Stimulated activated effector memory CD8-positive, alpha-beta T cell treated with anti-CD3 and anti-CD28 coated beads, Interleukin-12 subunit alpha, Interleukin-12 subunit beta, amount 100 ng/mL, for 72 hours (primary cell): ENCODE results near the gene RAP1GAP.

Source experiments
- ATAC-seq: fragments of 150-1000 bp; cut with Tn5 transposase; 2 replicates; pipeline ENCODE4 v1.10.0; 2021
- DNase-seq, 2 donors: peaks; one replicate each; pipeline ENCODE4 v3.0.0; 2021 to 2022; ENCODE audit warnings: low spot score in 2 of 2
- H3K27ac Mint-ChIP-seq: one replicate; pipeline ENCODE4 v1.8.0; 2022; ENCODE audit warnings: mild to moderate bottlenecking, mixed read lengths
- H3K36me3 Mint-ChIP-seq: one replicate; pipeline ENCODE4 v1.8.0; 2022; ENCODE audit warnings: mild to moderate bottlenecking, mixed read lengths
- H3K4me1 Mint-ChIP-seq: one replicate; pipeline ENCODE4 v1.8.0; 2022; ENCODE audit warnings: mixed read lengths
- H3K4me3 Mint-ChIP-seq: one replicate; pipeline ENCODE4 v1.8.0; 2022; ENCODE audit warnings: mild to moderate bottlenecking, mixed read lengths
- H3K9me3 Mint-ChIP-seq: one replicate; pipeline ENCODE4 v1.8.0; 2022; ENCODE audit warnings: mixed read lengths

RAP1GAP gene

GRCh38 chr1:21605964-21606705, 63.0 kb downstream of the RAP1GAP start:
- H3K9me3 Mint-ChIP-seq: no peaks in the 10 kb centered on the region
- ATAC-seq (no peak), DNase-seq (no peak)
- H3K4me1 Mint-ChIP-seq: peaks cover 30% of the 10 kb centered on the region
- H3K4me3 Mint-ChIP-seq: no peak overlapping the region
- no peak overlapping the region for H3K27ac Mint-ChIP-seq
- no peaks in the 10 kb centered on the region for H3K36me3 Mint-ChIP-seq

DNA sequence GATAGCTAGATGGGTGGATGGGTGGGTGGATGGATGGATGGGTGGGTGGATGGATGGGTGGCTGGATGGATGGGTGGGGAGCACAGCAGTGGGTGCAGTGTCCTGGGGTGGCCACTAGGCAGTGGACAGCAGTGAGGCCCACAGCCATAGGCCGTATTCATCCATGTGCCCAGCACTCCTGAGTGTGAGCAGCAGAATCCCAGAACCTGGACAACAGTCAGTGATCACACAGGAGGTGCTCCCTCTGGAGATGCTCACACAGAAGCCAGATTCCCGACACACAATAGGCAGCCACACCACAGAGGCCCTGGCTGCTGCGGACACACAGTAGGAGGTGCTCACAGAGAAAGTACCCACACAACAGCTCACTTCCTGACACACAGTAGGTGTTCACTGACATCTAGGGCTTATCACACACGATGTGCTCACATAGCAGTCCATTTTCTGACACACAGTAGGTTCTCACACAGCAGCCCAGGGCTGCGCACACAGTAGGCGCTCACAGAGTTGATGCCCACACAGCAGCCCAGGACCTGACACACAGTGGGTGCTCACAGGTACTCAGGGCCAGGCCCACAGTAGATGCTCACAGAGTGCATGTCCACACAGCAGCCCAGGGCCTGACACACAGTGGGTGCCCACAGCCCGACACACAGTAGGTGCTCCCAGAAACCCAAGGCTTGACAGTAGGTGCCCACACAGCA, 64.0 kb downstream of the RAP1GAP start:
- Mint-ChIP-seq H3K4me3 (no peak overlapping the region), H3K36me3 (no peaks in the 10 kb centered on the region), H3K4me1 (peaks cover 30% of the 10 kb centered on the region), H3K9me3 (no peaks in the 10 kb centered on the region), H3K27ac (no peak overlapping the region)
- no peak for ATAC-seq
- no peak for DNase-seq

- Mint-ChIP-seq H3K9me3 (no peaks in the 10 kb centered on the region), H3K4me1 (peaks cover 30% of the 10 kb centered on the region), H3K27ac (no peak overlapping the region), H3K36me3 (no peaks in the 10 kb centered on the region), H3K4me3 (no peak overlapping the region)
- ATAC-seq (no peak), DNase-seq (no peak)
Measured at GRCh38 chr1:21604208-21604957, 64.8 kb downstream of the RAP1GAP start.

GRCh38 chr1:21603177-21604138, 65.7 kb downstream of the RAP1GAP start:
- Mint-ChIP-seq H3K36me3 (no peaks in the 10 kb centered on the region), H3K27ac (no peak overlapping the region), H3K4me1 (peaks cover 23% of the 10 kb centered on the region), H3K9me3 (no peaks in the 10 kb centered on the region), H3K4me3 (no peak overlapping the region)
- ATAC-seq (no peak), DNase-seq (no peak)

DNA sequence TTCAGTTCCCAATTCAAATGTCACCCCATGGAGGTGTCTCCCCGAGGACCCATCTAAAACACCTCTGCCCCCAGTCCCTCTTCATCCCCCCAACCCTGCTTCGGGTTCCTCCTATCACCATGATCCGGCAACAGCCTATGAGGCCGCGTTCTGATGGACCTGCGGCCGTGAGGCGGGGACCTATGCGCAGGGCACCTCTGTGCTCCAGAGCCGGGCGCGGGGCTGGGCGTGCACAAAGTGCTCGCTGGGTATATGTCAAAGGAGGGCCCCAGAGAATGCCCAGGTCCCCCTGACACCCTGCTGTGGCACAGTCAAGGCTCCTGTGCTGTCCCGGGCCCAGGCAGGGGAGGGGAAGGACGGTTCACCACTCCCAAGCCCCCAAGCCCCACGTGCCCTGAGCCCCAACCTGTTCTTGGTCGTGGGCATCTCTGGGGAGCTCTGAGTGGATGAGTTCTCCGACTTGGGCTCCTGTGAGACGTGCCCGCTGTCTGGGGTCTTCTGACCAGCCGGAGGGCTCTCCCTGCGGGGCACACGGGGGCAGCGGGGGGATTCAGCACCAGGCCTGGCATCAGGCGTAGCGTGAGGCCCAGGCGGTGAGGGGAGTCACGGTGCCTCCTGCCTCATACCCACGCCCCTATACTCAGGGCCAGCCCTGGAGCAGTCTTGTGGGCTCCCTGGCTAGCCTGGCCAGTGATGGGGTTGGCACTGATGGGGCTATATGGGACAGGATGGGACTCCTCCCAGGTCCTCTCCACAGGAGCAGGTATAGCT, 67.7 kb downstream of the RAP1GAP start:
- no peak overlapping the region for H3K4me3 Mint-ChIP-seq
- peaks cover 9% of the 10 kb centered on the region for H3K4me1 Mint-ChIP-seq
- no peak for ATAC-seq
- no peak for DNase-seq
- H3K36me3 Mint-ChIP-seq: no peaks in the 10 kb centered on the region
- no peaks in the 10 kb centered on the region for H3K9me3 Mint-ChIP-seq
- no peak overlapping the region for H3K27ac Mint-ChIP-seq

- Mint-ChIP-seq H3K4me1 (peaks cover 9% of the 10 kb centered on the region), H3K27ac (no peak overlapping the region), H3K36me3 (no peaks in the 10 kb centered on the region), H3K9me3 (no peaks in the 10 kb centered on the region), H3K4me3 (no peak overlapping the region)
- no peak for DNase-seq
- ATAC-seq: no peak
Measured at GRCh38 chr1:21599402-21599801, 69.8 kb downstream of the RAP1GAP start.

DNA sequence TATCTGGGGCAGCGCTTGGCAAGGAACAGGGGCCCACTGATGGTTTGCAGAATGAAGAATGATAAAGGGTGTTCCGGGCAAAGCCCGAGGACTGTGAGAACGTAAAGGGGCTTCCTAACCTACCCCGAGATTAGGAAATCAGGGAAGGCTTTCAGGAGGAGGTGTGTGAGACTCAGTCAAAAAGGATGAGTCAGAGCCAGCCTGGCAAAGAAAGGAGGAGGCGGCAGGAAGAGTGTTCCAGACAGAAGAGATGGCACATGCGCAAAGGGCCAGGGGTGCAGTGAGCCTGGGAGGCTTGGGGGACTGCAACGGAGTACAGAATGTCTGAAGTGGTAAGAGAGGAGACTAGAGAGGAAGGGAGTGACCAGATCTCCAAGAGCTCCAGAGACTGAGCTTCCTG, 70.3 kb downstream of the RAP1GAP start:
- DNase-seq: no peak
- no peak for ATAC-seq
- Mint-ChIP-seq H3K4me1 (peaks cover 4% of the 10 kb centered on the region), H3K4me3 (no peak overlapping the region), H3K36me3 (no peaks in the 10 kb centered on the region), H3K9me3 (no peaks in the 10 kb centered on the region), H3K27ac (no peak overlapping the region)

GRCh38 chr1:21598417-21598816, 70.7 kb downstream of the RAP1GAP start:
- H3K9me3 Mint-ChIP-seq: no peaks in the 10 kb centered on the region
- no peak overlapping the region for H3K27ac Mint-ChIP-seq
- no peak for DNase-seq
- no peak for ATAC-seq
- H3K4me1 Mint-ChIP-seq: no peaks in the 10 kb centered on the region
- no peaks in the 10 kb centered on the region for H3K36me3 Mint-ChIP-seq
- no peak overlapping the region for H3K4me3 Mint-ChIP-seq

DNA sequence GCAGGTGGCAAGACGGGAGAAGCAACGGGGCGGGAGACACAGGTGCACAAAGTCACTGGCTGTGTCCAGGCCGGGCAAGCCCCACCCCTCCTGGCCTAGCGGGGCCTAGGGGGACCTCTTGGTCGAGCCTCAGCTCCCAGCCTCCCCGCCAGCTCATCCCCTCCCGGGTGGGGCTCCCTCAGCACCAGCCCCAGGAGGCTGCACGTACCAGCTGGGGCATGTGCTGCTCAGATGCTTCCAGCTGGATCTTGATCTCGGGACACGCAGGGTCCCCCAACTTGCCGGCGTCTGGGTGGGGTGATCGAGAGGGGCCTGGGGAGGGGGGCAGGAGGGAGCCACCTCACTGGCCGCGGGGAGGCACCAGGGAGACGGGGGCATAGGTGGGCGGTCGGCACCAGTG, 71.4 kb downstream of the RAP1GAP start:
- Mint-ChIP-seq H3K4me3 (no peak overlapping the region), H3K4me1 (no peaks in the 10 kb centered on the region), H3K9me3 (no peaks in the 10 kb centered on the region), H3K27ac (no peak overlapping the region), H3K36me3 (no peaks in the 10 kb centered on the region)
- ATAC-seq (no peak), DNase-seq (no peak)

DNA sequence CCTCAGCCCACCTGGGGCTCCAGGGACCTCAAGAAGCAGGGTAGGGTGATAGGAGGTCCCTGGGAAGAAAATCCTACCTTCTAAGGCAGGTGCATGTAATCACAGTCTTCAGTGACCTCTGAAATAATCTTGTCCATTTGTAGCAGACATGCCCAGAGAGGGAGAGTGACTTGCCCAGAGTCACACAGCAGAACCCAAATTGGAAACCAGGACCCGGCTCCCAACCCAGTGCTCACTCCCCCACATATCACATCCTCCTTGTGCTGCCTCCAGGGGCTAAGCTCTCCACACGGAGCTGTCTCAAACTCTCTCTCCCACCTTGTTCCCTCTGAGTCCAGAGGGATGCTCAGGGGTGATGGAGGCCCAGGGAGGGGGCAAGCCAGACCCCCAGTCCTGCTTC, 72.5 kb downstream of the RAP1GAP start:
- H3K4me1 Mint-ChIP-seq: no peaks in the 10 kb centered on the region
- H3K36me3 Mint-ChIP-seq: no peaks in the 10 kb centered on the region
- no peak for DNase-seq
- H3K27ac Mint-ChIP-seq: no peak overlapping the region
- H3K9me3 Mint-ChIP-seq: no peaks in the 10 kb centered on the region
- no peak for ATAC-seq
- no peak overlapping the region for H3K4me3 Mint-ChIP-seq

DNA sequence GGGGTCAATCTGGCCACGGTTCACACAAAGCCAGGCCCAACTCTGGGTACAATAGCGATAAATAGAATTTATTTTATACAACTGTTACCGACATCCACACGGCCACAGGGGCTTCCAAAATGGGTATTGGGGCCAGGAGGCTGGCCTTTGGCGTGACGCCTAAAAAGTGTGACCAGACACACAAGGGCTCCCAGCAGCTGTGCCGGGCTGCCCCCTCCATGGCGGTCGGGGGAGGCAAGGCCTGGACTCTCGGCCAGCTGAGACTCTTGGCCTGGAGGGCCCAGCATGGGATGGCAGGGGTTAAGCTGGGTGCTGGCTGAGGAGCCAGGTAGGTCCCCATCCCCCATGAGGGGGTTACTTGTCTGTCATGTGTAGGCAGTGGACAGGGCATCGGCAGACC, 73.0 kb downstream of the RAP1GAP start:
- H3K4me1 Mint-ChIP-seq: no peaks in the 10 kb centered on the region
- DNase-seq (no peak), ATAC-seq (no peak)
- no peak overlapping the region for H3K27ac Mint-ChIP-seq
- no peaks in the 10 kb centered on the region for H3K9me3 Mint-ChIP-seq
- no peak overlapping the region for H3K4me3 Mint-ChIP-seq
- no peaks in the 10 kb centered on the region for H3K36me3 Mint-ChIP-seq

DNA sequence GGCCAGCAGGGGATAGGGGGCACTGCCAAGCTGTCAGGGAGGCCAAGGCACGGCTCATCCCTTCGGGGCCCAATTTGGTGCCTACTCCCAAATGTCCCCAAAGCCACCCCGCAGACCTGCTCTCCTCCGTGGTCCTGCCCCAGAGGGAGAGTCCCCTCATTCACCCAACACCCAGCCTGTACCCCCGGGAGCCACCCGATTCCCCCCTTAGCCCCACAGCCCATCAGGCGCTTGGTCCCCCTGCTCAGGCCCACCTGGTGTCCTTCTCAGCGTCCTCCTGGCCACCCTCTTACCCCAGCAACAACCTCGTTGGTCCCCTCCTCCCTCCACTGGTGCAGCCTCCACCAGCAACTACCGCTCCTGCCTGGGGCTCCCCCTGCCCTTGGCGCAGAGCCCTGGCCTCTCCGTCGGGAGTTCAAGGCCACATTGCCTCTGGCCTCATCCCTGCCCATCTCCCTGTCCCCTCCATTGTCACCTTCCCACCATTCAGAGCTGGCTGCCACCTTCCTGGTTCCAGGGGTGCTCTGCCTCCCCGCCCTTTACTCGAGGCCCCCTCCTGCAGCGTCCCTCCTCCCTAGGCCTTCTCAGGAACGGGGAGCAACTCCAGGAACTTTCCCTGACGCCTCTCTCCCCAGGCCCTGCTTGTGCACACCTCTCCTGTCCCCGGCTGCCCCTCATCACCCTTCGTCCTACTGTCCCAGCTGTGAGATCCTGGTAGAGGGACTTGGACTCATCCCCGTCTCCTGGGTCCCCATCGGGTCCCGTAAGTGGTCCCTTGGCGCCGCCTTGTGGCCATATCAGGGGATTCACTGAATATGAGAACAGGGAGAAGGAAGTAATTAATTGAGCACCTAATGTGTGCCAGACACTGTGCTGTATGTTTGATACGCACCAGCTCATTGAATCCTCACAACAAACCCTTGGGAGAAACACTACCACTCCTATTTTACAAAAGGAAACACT, 73.9 kb downstream of the RAP1GAP start:
- Mint-ChIP-seq H3K36me3 (no peaks in the 10 kb centered on the region), H3K27ac (no peak overlapping the region), H3K9me3 (no peaks in the 10 kb centered on the region), H3K4me3 (no peak overlapping the region), H3K4me1 (peaks cover 5% of the 10 kb centered on the region)
- DNase-seq (peak; percentile 43 to 84), ATAC-seq (no peak)

GRCh38 chr1:21594501-21594900, 74.7 kb downstream of the RAP1GAP start:
- H3K4me3 Mint-ChIP-seq: no peak overlapping the region

More at GRCh38 chr1:21594501-21594900, 74.7 kb downstream of the RAP1GAP start:
- H3K9me3 Mint-ChIP-seq: no peaks in the 10 kb centered on the region
- no peak for DNase-seq
- peaks cover 5% of the 10 kb centered on the region for H3K4me1 Mint-ChIP-seq
- no peak for ATAC-seq
- H3K27ac Mint-ChIP-seq: no peak overlapping the region
- no peaks in the 10 kb centered on the region for H3K36me3 Mint-ChIP-seq
